Measurements from ENCODE around the gene RCAN2.

Gene RCAN2

DNA sequence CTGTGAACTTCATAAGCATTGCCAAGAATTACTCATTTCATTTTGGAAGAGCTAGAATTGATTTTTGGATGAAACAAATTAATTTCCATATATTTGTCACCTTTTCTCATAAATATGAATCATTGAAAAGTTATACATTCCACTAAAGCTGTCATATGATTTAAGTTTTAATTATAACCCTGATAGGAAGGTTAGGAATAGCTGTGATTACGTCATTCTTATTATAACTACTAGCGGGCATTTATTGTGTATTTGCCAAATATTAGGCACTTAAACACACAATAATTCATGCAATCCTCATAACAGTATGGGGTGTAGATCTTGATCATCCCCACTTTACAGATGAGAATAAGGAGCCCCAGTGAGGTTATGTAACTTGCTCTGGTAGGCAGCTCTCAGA, 243.1 kb downstream of the RCAN2 start:
- no peak for DNase-seq

DNA sequence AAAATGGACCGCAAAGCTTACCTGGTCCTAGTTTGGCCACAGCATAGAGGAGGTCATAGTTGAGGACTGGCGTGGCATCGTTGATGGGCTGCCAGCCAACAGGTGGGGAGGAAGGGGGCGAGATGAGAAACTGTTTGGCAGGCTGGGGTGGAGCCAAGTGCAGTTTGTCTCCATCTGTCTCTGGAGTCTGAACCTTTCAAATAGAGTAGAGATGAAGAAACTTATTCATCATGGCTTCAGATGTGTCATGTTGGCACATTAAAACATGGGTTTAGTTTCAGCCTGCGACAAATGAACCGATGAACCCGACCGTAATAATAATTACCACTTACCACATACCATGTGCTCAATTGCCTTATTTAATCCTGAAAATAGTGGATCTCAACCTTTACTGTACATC, 244.5 kb downstream of the RCAN2 start:
- DNase-seq: no peak

DNA sequence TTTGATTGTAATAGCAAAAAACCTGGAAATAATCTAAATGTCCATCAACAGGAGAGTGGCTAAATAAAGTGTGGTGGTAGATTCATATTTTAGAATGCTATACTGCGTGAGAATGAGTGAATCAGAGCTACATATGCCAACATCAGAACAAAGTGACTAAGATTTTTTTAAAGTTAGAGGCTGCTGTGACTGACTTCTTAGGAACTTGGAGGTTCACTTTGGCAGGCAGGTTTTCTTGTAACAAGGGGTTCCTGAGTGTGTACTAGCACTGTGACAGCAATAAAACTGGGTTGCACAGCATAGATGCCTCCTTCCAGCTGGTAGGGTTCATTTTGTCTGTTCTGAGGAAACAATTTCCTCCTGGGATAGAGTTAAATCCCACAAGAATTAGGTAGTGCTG, 245.2 kb downstream of the RCAN2 start:
- no peak for DNase-seq

DNA sequence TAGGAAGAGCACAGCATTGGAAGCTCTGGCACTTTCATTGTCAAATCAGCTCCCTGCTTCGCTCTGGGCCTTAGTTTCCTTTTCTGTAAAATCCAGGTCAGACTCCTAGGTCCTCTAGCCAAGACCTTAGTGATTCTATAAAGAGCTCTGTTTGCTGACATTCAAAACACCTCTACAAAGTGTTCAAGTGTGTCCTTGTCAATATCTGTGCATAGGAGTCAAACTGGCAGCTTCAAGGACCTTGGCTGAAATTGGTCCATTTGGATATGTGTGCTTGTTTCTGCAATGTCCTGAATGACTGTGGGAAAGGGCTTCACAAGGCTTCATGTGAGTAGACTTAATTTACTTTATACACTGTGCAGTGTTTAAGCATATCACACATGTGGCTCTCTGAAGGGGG, 246.6 kb downstream of the RCAN2 start:
- no peak for DNase-seq

DNA sequence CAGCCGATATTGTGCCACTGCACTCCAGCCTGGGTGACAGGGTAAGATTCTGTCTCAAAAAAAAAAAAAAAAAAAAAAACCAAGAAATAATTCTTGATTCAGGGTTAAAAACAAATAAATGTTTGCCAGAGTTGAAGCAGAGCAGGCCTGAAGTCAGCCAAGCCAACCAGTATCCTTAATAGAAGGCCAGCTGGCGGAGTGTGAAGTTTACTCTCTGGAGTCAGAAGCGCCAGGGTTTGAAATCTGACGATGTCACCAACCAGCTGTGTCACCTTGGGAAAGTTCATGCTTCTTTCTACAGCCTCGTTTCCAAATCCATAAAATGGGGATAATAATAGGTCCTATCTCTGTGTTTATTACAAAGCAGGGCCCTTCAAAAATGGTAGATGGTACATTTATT, 247.5 kb downstream of the RCAN2 start:
- no peak for DNase-seq

GRCh38 chr6:46242921-46243320, 248.3 kb downstream of the RCAN2 start:
- DNase-seq: no peak

GRCh38 chr6:46240866-46241565, 250.2 kb downstream of the RCAN2 start:
- peak; percentile 29 for DNase-seq

- no peak for DNase-seq
These were observed 254.5 kb downstream of the RCAN2 start for GRCh38 chr6:46236752-46237151.

- no peak for DNase-seq
These were observed 256.0 kb downstream of the RCAN2 start for GRCh38 chr6:46235242-46235641.

DNA sequence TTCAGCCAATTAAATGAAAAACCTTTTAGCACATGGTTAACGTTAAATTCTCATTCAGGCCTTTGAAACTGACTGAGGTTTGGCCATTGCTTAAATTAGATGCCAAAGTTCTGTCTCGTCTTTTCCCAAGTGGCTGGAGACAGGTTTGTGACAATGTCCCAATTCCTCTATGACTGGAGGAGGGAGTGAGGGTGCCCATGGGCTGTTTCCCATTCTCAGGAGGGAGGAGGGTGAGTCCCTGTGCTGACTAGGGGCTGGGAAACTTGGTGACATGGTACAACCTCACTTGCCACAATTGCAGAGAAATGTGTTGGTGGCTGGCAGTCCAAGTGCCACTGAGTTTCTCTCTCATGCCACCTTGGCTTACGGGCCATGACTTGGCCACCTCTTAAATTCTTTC, 256.5 kb downstream of the RCAN2 start:
- DNase-seq: no peak

- no peak for DNase-seq
These were observed 257.1 kb downstream of the RCAN2 start for GRCh38 chr6:46234156-46234556.

GRCh38 chr6:46233129-46233528, 258.1 kb downstream of the RCAN2 start:
- no peak for DNase-seq

GRCh38 chr6:46222286-46222685, 269.0 kb downstream of the RCAN2 start:
- no peak for DNase-seq

GRCh38 chr6:46221222-46221793, 269.9 kb downstream of the RCAN2 start:
- peak; percentile 83 for DNase-seq

DNA sequence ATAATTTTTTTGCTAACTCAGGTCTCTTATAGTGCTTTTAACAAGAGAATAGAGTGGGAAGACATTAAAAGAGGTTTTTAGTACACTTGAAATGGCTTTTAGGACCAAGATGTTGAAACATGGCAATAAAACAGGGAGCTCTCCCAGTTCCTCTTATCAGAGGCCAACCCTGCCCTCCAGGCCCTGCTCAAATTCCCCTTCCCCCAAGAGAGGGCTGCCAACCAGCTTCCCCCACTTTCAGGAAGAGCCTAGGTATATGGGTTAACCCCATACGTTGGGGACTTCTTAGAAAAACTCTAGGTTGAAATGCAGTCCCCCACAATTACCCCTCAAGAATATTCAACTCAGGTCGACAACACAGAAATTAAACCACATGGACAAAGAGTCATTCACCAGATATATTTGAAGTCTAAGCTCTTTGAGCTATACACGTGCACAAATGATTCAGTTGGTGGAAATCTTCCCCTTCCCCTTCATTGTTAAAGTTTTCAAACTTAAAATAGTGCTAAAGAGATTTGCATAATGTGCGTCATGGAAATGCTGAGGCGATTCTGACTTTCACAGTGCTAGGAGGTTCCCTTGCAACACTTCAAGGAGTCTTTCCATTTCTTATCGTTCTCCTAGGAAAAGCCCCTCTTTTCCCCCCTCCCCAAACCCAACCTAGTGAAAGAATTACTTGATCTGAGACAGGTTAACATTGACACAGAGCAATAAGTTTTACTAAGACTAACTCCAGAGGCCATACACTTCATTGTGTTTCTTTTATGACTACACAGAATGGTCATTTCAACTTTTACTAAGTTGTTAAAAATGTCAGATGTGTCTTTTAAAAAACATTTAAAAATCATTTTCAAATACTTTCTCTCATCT, 270.7 kb downstream of the RCAN2 start:
- no peak for DNase-seq

GRCh38 chr6:46219661-46220060, 271.6 kb downstream of the RCAN2 start:
- DNase-seq: no peak

DNA sequence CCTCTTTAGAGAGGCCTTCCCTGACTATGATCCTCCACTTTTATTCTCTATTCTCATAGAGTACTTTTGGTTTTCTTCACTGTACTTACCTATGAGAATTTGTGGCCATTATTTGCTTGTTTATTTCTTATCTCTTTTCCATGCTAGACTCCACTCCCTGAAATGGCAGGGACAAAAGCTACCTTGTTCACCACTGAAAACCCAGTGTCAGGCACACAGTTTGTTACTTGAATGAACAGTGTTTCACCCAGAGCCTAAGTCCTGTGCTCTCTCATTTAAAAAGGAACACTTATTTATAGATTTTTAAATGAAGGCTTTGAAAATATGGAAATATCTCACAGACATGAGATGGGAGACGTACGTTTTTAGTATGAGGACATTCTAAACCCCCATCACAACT, 272.8 kb downstream of the RCAN2 start:
- DNase-seq: no peak

DNA sequence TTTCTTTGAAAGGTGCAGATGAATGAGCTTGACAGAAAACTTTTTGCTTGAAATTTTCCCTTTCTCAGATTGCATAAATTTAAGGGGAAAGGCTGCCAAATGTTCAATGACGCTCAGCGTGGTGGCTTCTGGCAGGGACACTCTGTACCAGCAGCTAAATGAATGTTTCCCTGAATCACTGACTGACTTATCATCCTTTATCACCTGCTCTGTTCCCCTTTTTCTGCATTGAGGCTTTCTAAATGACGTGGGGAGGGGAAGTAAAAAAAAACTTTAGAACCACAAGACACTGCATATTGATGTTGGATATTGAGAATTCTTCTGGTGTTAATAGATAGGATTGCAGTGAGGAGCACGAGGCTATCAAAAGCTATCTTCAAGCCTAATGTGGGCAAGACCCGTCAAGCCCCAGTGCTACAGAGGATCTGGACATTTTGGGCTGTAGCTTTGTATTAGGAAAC, 273.5 kb downstream of the RCAN2 start:
- no peak for DNase-seq

GRCh38 chr6:46216879-46217278, 274.4 kb downstream of the RCAN2 start:
- DNase-seq: no peak

- no peak for DNase-seq
These were observed 275.5 kb downstream of the RCAN2 start for GRCh38 chr6:46215777-46216176.

DNA sequence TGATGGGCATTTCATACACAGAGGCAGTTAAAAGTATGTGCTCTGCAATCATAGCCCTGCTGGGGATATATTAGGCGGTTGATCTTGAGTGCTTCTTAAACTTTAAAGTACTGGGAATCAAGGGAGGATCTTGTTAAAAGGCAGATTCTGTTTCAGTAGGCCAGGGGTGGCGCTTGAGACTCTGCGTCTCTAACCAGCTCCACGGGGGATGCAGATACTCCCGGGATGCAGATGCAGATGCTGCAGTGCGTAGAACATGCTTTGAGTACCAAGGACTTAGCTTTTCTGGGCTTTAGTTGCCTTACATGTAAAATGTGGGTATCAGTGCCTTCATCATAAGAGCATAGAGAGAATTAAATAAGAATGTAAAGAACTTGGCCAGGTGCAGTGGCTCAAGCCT, 276.0 kb downstream of the RCAN2 start:
- no peak for DNase-seq

DNA sequence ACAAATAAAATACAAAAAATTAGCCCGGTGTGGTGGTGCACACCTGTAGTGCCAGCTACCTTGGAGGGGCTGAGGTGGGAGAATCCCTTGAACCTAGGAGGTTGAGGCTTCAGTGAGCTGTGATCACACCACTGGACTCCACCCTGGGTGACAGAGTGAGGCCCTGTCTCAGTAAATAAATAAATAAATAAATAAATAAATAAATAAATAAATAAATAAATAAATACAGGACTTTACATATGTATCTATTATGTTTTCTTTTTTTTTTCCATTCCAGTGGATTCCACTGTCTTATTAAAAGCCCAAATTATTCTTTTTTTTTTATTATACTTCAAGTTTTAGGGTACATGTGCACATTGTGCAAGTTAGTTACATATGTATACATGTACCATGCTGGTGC, 279.3 kb downstream of the RCAN2 start:
- DNase-seq: no peak

DNA sequence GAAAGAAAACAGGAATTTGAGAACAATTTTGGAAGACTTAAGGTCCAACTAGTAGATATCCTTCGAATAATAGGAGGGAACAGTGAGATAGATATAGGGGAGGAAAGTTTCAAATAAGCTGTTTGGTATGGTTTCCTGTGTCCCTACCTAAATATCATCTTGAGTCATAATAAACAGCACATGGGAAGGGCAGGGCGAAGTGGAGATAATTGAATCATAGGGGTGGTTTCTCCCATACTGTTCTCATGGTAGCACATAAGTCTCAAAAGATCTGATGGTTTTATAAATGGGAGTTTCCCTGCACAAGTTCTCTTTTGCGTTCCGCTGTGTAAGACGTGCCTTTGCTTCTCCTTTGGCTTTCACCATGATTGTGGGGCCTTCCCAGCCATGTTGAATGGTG, 281.0 kb downstream of the RCAN2 start:
- no peak for DNase-seq

DNA sequence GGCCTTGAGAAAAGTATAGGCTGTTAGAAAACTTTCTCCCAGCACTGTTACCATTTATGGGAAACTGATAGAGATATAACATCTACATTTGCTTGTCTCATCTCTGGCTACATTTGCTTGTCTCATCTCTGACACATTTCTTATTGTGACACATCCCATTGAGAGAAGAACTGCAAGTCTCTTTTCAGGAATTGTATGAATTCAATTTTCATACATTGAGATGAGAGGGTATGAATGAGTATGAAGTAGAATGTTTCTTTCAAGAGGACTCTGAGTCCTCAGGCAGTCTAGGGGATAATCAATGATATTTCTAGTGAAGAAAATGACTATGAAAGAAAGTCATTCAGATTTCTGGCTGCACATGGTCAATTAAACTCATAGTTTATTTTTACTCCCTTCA, 282.9 kb downstream of the RCAN2 start:
- DNase-seq: no peak

All from eye (tissue), 1 donor.